HepG2 (cell line): ENCODE data around the gene KLRC4. TPM values are rescaled to one million over a fixed set of nuclear protein-coding genes. Genes with fewer than 3 reads are reported as not detected.

Source experiments
- ATAC-seq: fragments of 200-7000 bp; cut with Tn5 transposase; 3 replicates; pipeline ENCODE4 v1.9.1; 2020; ENCODE audit warnings: mild to moderate bottlenecking, moderate library complexity
- BruUV-seq: library from RNA; stranded (reverse); fragments of 400-500 nt; replicated peaks from 2 replicates; lab custom pipeline; 2021; lab: Mats Ljungman, UMichigan
- CTCF ChIA-PET: fragments of 300-600 bp; formaldehyde crosslinking; extraction: SDS; loops from one replicate; lab custom pipeline; 2021; ENCODE audit warnings: low total read pairs, inconsistent platforms, low intra/inter-chr PET ratio; lab: Yijun Ruan, JAX
- POLR2A ChIA-PET: fragments of 350-600 bp; sonication (Branson Sonifier 250); formaldehyde crosslinking; loops from one replicate; lab custom pipeline; 2020; ENCODE audit warnings: antibody characterized with exemption, inconsistent platforms; lab: Yijun Ruan, JAX
- DNase-seq: peaks from one replicate; pipeline ENCODE4 v3.0.0-alpha.2; 2015; ENCODE audit warnings: low spot score
- FAIRE-seq: peaks from 3 replicates; lab custom pipeline; 2011; peaks lifted over from hg19 to GRCh38; lab: Jason Lieb, UNC
- H2AFZ ChIP-seq: one replicate; pipeline ENCODE4 v1.6.1; 2011; ENCODE audit warnings: low read length, inconsistent platforms
- H3K27ac ChIP-seq: fragments of 300-600 bp; 3 replicates; pipeline ENCODE4 v1.8.0; 2011; ENCODE audit warnings: mixed run types, mild to moderate bottlenecking, mixed read lengths, low read length, inconsistent platforms; ENCODE audit not compliant: insufficient read depth; ENCODE audit errors: extremely low read length
- H3K27me3 ChIP-seq, 2 experiments: fragments of 200-600 bp in 1 of 2; 2 replicates in 1 of 2; 3 replicates in 1 of 2; pipeline versions ENCODE4 v1.6.0 to v1.8.0; 2011; ENCODE audit warnings: low read length in 2 of 2, mild to moderate bottlenecking in 2 of 2, moderate library complexity in 2 of 2, inconsistent platforms in 1 of 2; ENCODE audit not compliant: insufficient read depth in 2 of 2, control insufficient read depth in 1 of 2
- H3K36me3 ChIP-seq, 2 experiments: fragments of 200-600 bp in 1 of 2; replicated peaks in 1 of 2; 2 replicates in 1 of 2; 3 replicates in 1 of 2; pipeline versions ENCODE4 v1.5.1 to v1.8.0; 2011; ENCODE audit warnings: low read length in 2 of 2, inconsistent platforms in 1 of 2; ENCODE audit not compliant: insufficient read depth in 2 of 2, control insufficient read depth in 1 of 2
- H3K4me1 ChIP-seq: 2 replicates; pipeline ENCODE4 v1.5.1; 2012; ENCODE audit warnings: low read length, inconsistent platforms; ENCODE audit not compliant: insufficient read depth
- H3K4me2 ChIP-seq: 2 replicates; pipeline ENCODE4 v1.6.0; 2011; ENCODE audit warnings: low read depth, low read length, inconsistent platforms
- H3K4me3 ChIP-seq, 3 experiments: fragments of 200-600 bp in 1 of 3; sonication (generic), shearing (Covaris generic) in 1 of 3; replicated peaks in 1 of 3; 2 replicates each; pipeline ENCODE4 v1.5.1; 2011 to 2016; ENCODE audit warnings: low read length in 3 of 3, inconsistent platforms in 2 of 3, low read depth in 2 of 3, mild to moderate bottlenecking in 2 of 3, control low read depth in 1 of 3, mixed read lengths in 1 of 3; ENCODE audit not compliant: insufficient read depth in 1 of 3
- H3K79me2 ChIP-seq: one replicate; pipeline ENCODE4 v1.6.1; 2011; ENCODE audit warnings: low read length, inconsistent platforms; ENCODE audit not compliant: insufficient read depth
- H3K9ac ChIP-seq: 2 replicates; pipeline ENCODE4 v1.6.0; 2011; ENCODE audit warnings: mild to moderate bottlenecking, low read depth, low read length, inconsistent platforms; ENCODE audit not compliant: insufficient read depth
- H3K9me3 ChIP-seq: 2 replicates; pipeline ENCODE4 v1.5.1; 2012; ENCODE audit warnings: mild to moderate bottlenecking, low read length
- H4K20me1 ChIP-seq: 2 replicates; pipeline ENCODE4 v1.6.0; 2011; ENCODE audit warnings: inconsistent platforms, mild to moderate bottlenecking, low read length, moderate library complexity; ENCODE audit not compliant: insufficient read depth
- HDAC2 ChIP-seq: sonication (generic); formaldehyde crosslinking; IDR thresholded peaks from 2 replicates; pipeline ENCODE4 v1.4.0; 2020; ENCODE audit warnings: missing genetic modification reagents
- HES4 ChIP-seq: sonication (generic); formaldehyde crosslinking; IDR thresholded peaks from 2 replicates; pipeline ENCODE4 v1.9.0; 2021; ENCODE audit warnings: mild to moderate bottlenecking, missing genetic modification reagents, borderline replicate concordance
- IRF2 ChIP-seq: IDR thresholded peaks from 2 replicates; pipeline ENCODE4 v1.6.1; 2018; ENCODE audit warnings: missing genetic modification reagents, missing compliant biosample characterization
- PAF1 ChIP-seq: IDR thresholded peaks from 2 replicates; pipeline ENCODE4 v1.6.1; 2016; ENCODE audit warnings: missing genetic modification reagents, missing compliant biosample characterization
- SATB2 ChIP-seq: sonication (generic); formaldehyde crosslinking; IDR thresholded peaks from 2 replicates; pipeline ENCODE4 v1.5.0; 2020; ENCODE audit warnings: missing genetic modification reagents
- ZMYM2 ChIP-seq: sonication (generic); formaldehyde crosslinking; IDR thresholded peaks from 2 replicates; pipeline ENCODE4 v1.8.0; 2022; ENCODE audit warnings: mild to moderate bottlenecking, missing genetic modification reagents
- ZNF33A ChIP-seq: sonication (generic); formaldehyde crosslinking; IDR thresholded peaks from 2 replicates; pipeline ENCODE4 v1.5.1; 2020; ENCODE audit warnings: missing genetic modification reagents, mild to moderate bottlenecking, moderate library complexity, borderline replicate concordance
- ZNF609 ChIP-seq: sonication (generic); formaldehyde crosslinking; IDR thresholded peaks from 2 replicates; pipeline ENCODE4 v1.4.0; 2020; ENCODE audit warnings: mild to moderate bottlenecking, missing genetic modification reagents, borderline replicate concordance
- WGBS: methylation state at CpG from one replicate; pipeline ENCODE4 v1.1.6; 2017; ENCODE audit warnings: low lambda C conversion rate; 5-methylcytosine and 5-hydroxymethylcytosine counted together
- in situ Hi-C: cut with HindIII; loops from 2 replicates; pipeline ENCODE4 v1.10.0; 2017; ENCODE audit warnings: low pct_unique_long_range_greater_than_20kb; ENCODE audit not compliant: extremely low pct_ligation_motif_present
- intact Hi-C: fragments of 100-400 bp; cut with micrococcal nuclease; formaldehyde crosslinking; loops from one replicate; pipeline ENCODE4 v1.10.0; 2022; ENCODE audit not compliant: unreplicated experiment
- polyA plus RNA-seq, 8 experiments: library from polyadenylated mRNA; depleted of rRNA in 3 of 8; stranded (reverse) in 7 of 8; unstranded in 1 of 8; fragments of >200 nt; fragmentation: Illumina TruSeq in 4 of 8; extraction: Trizol in 4 of 8; gene quantifications; 2 replicates each; pipeline versions ENCODE4 v1.2.1 to v1.2.3, GENCODE V29; 2011 to 2016; ENCODE audit warnings: low read depth in 4 of 8, missing spikeins in 1 of 8, mixed read lengths in 1 of 8; ENCODE audit not compliant: insufficient read depth in 1 of 8
- total RNA-seq, 5 experiments: library from RNA; depleted of rRNA; stranded (reverse); fragments of >200 nt; fragmentation: Illumina TruSeq; extraction: Trizol; gene quantifications; 2 replicates each; pipeline ENCODE4 v1.2.3, GENCODE V29; 2016; ENCODE audit warnings: low read depth in 1 of 5

The KLRC4 gene
- total and polyA plus RNA-seq, 2 of the 13 experiments (the other 11 are each of a cell fraction or from before 2014, with no cell fraction given) = 0.09 TPM; not detected in 1

GRCh38 chr12:10361622-10362021 is 47.9 kb downstream of the KLRC4 start:
- CTCF ChIA-PET = no interaction called here
- intact Hi-C loops = no loop called here
- H3K9ac ChIP-seq = no peak overlapping the region

More at GRCh38 chr12:10361622-10362021, 47.9 kb downstream of the KLRC4 start:
- DNase-seq (peak; percentile 10), FAIRE-seq (no peak), ATAC-seq (no peak)
- Histone ChIP-seq H4K20me1 (no peaks in the 10 kb centered on the region), H3K36me3 (no peaks in the 10 kb centered on the region), H3K27me3 (no peaks in the 10 kb centered on the region; a peak in 1 of 5 replicates), H3K4me1 (peaks cover 23% of the 10 kb centered on the region), H3K4me2 (no peak overlapping the region), H3K4me3 (no peak overlapping the region), H3K79me2 (no peaks in the 10 kb centered on the region), H3K9me3 (no peaks in the 10 kb centered on the region), H3K27ac (no peak overlapping the region), H2AFZ (no peak overlapping the region)
- 43% methylated on average over 4 of the region's 4 CpGs for WGBS
- in situ Hi-C loops = no loop called here
- TF ChIP-seq HDAC2 (CRISPR knock-in tag) (no peak), ZNF609 (CRISPR knock-in tag) (no peak), ZNF33A (CRISPR knock-in tag) (no peak), HES4 (CRISPR knock-in tag) (no peak), PAF1 (CRISPR knock-in tag) (no peak), IRF2 (no peak), SATB2 (CRISPR knock-in tag) (no peak), ZMYM2 (CRISPR knock-in tag) (no peak)
- no TSS peak for BruUV-seq
- POLR2A ChIA-PET = no interaction called here
